Activated T-cell treated with anti-CD3 and anti-CD28 coated beads, Interleukin-2, amount 50 U/mL, for 1 hour (primary cell): ENCODE data around the gene HMCN2.

Source experiments
- DNase-seq: peaks from one replicate; pipeline ENCODE4 v3.0.0-alpha.2; 2020

HMCN2 gene

GRCh38 chr9:130459941-130460669 is 194.5 kb downstream of the HMCN2 start:
- no peak for DNase-seq

- DNase-seq: peak; percentile 76
Measured at GRCh38 chr9:130461218-130461630, 195.7 kb downstream of the HMCN2 start.

GRCh38 chr9:130461731-130462130 is 196.2 kb downstream of the HMCN2 start:
- DNase-seq: no peak

- DNase-seq: no peak
Measured at GRCh38 chr9:130462685-130463540, 197.4 kb downstream of the HMCN2 start.

DNA sequence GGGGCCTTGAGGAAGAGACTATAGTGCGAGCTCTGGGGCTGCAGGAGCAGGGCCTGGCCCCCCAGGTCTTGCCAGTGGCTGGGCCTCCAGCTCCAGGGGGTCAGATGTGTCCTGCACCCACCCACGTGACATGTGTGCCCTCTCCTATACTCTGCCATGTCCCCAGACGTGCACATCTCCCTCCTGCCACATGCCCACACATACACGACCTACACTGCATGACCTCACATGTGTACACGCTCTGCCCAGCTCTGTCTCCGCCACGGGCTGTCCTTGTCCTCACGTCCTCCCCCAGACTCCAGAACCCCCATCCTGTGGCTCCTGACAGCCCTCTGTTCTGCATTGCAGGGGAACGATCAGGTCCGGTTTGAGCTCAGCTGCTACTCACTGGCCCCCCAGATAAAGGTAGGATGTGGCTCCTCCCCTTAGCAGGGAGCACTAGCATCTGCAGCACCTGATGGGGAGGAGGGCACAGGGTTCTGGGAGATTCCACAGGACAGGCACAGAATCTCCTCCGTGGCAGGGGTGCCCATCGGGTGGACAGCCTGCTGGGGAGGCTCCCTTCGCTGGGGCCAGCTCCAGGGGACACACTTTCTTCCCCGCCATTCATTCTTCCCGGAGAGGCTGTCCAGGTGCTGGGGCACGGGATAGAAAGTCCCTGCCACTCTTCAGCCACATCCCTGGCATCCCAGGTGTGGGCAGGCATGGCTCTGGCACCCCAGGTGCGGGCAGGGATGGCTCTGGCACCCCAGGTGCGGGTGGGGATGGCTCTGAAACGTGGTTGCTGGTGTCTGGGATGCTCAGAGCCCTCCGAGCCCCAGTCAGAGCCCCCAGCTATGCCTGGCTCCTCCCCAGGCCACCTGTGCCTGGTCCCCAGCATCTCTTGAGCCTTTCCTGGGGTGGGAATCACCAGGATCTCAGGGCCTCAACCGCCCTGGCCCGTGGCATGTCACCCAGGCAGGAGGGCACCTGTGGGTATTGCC is 198.5 kb downstream of the HMCN2 start:
- no peak for DNase-seq

- DNase-seq: no peak
Measured at GRCh38 chr9:130465383-130466096, 200.0 kb downstream of the HMCN2 start.

- DNase-seq: no peak
Measured at GRCh38 chr9:130466537-130467217, 201.1 kb downstream of the HMCN2 start.

GRCh38 chr9:130467316-130467715 is 201.8 kb downstream of the HMCN2 start:
- no peak for DNase-seq

DNA sequence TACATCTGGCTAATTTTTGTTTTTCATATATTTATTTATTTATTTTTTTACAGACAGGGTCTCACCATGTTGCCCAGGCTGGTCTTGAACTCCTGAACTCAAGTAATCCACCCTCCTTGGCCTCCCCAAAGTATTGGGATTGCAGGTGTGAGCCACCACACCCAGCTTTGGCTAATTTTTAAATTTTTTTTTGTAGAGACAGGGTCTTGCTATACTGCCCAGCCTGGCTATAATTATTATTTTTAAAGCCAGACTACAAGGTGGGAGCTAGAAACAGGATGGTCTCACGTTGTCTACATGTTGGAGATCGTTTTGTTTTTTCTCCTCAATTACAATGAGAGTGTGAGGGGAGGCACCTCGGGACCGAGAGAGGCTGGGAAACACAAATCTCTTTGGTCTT is 203.0 kb downstream of the HMCN2 start:
- DNase-seq: no peak

- DNase-seq: no peak
Measured at GRCh38 chr9:130470269-130470668, 204.7 kb downstream of the HMCN2 start.

DNA sequence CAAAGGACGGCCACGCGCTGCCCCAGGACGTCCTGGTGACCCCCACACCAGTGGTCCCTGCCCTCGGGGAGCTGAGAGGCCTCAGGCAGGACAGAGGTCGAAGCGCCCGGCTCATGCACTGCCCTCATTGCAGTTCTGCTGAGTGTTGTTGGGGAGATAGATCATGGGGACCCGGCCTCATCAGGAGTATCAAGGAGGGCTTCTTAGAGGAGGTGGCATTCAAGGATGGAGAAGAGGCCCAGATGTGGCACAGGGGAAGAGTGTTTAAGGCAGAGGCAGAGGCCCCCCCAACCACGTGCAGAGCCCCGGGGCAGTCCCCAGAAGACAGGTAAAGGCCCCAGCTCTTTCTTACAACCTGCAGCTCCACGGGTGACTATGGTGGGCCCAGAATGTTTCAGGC is 205.4 kb downstream of the HMCN2 start:
- DNase-seq: no peak

DNA sequence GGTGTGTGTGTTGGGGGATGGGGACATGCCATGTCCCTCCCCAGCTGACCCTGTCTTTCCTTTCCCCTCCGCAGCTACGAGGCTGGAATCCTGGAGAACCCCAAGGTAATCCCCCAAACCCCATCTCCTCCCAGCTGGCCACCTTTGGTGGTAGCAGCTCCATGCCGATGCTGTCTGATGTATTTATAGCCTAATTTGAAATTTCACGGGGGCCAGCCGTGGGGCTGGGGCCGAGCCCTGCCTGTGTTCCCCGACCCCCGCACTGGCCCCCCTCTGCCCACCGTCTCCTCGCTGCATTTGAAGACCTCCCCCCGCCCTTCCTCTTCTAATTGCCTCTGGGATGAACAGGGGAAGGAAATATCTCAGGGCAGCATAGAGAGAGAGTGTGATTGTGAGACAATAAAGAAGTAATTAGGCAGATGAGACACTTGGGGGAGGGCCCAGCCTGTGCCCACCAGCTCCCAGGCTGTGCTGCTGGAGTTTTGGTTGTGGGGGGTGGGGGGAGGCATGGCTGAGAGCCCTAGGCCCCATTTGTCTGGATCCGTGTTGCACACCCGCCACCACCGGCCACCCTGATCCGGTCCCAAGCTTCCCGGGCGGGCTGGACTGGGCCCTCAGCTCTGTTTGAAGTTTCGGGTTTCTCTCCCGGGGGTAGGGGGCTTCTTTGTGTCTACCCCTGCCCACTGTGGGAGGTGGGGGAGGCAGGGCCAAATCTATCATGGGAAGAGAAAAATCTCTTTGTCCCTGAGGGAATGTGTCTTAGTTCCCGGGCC is 206.0 kb downstream of the HMCN2 start:
- no peak for DNase-seq

GRCh38 chr9:130472184-130472705 is 206.7 kb downstream of the HMCN2 start:
- no peak for DNase-seq

- DNase-seq: no peak
Measured at GRCh38 chr9:130473009-130473408, 207.4 kb downstream of the HMCN2 start.

- DNase-seq: no peak
Measured at GRCh38 chr9:130473566-130473965, 208.0 kb downstream of the HMCN2 start.

DNA sequence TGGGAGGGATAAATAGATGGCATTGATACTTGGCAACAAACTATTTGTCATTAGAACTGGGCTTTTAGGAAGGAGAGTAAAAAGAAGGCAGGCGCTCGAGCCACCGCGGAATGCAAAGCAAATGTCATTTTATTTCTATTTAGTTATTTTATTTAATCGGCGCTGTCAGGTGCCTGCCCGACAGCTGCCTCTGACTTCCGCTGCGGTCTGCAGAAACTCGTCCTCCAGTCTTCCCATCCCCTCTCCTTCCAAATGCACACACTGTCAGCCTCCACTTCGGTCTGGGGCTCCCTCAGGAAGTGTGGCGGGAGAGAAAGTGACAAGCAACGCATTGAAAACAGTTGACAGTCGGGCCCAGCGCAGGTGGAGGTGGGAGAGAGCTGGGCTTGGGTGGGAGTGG is 208.5 kb downstream of the HMCN2 start:
- no peak for DNase-seq

- DNase-seq: no peak
Measured at GRCh38 chr9:130476151-130476730, 210.7 kb downstream of the HMCN2 start.

DNA sequence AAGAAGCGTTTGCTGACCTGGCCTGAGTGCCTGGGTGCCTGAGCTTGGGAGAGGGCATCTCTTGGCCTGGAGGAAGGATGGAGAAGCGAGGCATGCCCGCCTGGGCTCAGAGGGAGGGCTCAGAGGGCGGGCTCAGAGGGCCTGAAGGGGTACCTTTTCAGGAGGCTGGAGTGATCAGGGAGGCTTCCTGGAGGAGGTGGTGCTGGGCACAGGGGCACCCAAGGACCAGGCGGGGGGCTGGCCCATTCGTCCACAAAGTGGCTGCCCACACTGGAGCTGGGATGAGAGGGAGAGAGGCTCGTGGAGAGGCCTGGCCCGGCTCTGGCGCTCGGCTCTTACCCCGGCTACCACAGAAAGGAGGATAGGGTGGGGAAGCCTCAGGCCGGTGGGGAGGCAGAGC is 212.0 kb downstream of the HMCN2 start:
- no peak for DNase-seq

GRCh38 chr9:130478152-130478551 is 212.6 kb downstream of the HMCN2 start:
- no peak for DNase-seq
